ENCODE data around the gene RAI14.

Gene RAI14

DNA sequence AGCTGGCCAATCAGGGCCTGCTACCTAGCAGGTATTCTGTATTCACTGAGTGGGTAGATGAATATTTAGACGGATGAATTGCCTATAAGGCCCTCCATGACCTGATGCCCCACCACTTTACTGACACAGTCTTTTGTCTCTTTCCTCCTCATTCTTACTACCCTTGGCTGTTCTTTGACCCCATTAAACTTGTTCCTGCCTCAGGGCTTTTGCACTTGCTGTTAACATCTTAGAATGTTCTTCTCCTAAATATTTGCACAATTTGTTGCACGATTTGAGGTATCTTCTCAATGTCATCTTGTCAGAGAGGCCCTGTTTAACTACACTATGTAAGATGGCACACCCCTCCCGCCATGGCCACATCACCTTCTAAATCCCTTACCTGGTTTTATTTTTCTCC is 179.5 kb downstream of the RAI14 start:
- no peak for DNase-seq (ENCODE audit: low read depth)
- H3K4me3 ChIP-seq (ENCODE audit: low read depth, low read length) = no peak overlapping the region
- TF ChIP-seq, protein P1, sequence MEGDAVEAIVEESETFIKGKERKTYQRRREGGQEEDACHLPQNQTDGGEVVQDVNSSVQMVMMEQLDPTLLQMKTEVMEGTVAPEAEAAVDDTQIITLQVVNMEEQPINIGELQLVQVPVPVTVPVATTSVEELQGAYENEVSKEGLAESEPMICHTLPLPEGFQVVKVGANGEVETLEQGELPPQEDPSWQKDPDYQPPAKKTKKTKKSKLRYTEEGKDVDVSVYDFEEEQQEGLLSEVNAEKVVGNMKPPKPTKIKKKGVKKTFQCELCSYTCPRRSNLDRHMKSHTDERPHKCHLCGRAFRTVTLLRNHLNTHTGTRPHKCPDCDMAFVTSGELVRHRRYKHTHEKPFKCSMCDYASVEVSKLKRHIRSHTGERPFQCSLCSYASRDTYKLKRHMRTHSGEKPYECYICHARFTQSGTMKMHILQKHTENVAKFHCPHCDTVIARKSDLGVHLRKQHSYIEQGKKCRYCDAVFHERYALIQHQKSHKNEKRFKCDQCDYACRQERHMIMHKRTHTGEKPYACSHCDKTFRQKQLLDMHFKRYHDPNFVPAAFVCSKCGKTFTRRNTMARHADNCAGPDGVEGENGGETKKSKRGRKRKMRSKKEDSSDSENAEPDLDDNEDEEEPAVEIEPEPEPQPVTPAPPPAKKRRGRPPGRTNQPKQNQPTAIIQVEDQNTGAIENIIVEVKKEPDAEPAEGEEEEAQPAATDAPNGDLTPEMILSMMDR (IDR thresholded peaks at IDR 0.05; ENCODE audit: control insufficient read depth, extremely low read depth, insufficient read depth) = no peak

DNA sequence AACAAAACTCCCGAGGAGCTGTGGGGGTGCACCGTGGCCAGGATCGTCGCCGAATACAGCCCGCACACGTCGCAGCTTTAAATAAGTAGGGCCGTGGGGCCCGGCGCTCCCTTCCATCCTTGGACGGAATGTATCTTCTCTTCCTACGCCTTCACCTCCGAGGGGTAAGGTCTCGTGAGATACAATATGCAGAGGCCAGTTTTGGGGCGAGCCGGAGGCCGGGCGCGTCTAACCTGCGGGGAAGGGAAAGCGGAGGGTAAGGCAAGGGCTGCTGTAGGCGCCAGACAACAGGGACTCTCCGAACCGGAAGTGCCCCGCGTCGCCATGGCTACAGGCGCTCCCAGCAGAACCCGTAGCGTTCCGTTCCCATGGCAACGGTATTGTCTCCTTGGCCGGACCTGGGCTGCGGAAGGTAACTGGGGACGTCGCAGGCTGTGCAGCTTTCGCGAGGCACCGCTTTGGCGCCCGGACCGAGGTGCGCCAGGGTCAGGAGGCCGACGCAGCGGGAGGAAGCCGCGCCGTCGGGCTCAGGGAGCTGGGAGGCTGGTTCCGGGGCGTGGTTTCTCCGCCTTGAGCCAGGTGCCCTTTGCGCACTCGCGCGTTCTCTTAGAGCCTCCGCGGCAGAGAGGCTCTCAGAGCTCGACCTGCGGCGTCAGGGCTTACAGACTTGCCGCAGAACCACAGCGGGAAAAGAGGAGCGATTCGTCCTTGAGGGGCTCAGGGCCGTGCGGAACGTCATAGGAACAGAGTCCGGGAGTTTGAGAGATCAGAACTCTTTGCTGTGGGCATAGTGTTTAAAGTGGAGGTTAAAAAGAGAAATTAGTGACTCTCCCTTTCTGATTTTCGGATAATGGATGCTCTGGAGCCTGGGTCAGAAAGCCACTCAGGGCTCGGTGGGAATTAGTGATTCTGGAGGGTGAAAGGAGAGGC is 182.9 kb downstream of the RAI14 start, which contains the start of gene TTC23L:
TSS of gene TTC23L (plus strand) at position 380 of the 930 bp plus-strand sequence. CDS start 1,508 bp downstream, outside the sequence.
- TF ChIP-seq, protein P1 (IDR thresholded peaks at IDR 0.05; ENCODE audit: control insufficient read depth, extremely low read depth, insufficient read depth) = no peak
- DNase-seq (ENCODE audit: low read depth) = peak; percentile 93
- peak within 1 kb of the TSS; percentile 71 for H3K4me3 ChIP-seq (ENCODE audit: low read depth, low read length)

DNA sequence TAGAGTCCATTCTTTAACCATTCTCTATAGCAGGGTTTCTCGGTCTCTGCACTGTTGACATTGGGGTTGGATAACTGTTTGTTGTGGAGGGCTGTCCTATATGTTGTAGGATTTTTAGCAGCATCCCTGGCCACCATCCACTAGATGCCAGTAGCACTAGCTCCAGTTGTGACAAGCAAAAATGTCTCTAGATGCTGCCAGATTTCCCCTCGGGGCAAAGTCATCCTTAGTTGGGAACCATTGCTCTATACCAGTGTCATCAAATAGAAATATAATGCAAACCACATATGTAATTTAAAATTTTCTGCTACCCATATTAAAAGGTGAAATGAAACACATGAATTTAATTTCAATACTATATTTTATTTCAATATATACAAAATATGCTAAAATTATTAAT is 185.7 kb downstream of the RAI14 start:
- TF ChIP-seq, protein P1 (IDR thresholded peaks at IDR 0.05; ENCODE audit: control insufficient read depth, extremely low read depth, insufficient read depth) = no peak
- no peak for DNase-seq (ENCODE audit: low read depth)
- no peak overlapping the region for H3K4me3 ChIP-seq (ENCODE audit: low read depth, low read length)

DNA sequence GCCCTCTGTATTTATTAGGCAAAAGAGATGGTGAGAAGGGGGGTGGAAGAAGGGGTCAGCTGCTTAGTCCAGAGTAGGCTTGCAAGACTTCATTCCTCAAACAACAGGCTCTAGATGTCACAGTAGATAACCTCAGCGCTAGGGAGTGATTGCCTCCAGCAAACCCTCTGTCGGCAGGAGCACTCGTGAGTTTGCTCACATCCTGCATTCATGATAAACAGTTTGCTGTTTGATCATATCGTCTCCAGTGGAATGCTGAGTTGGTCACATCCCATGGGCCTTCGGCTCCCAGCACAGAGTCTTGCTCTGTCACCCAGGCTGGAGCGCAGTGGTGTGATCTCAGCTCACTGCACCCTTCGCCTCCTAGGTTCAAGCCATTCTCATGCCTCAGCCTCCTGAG is 186.4 kb downstream of the RAI14 start:
- H3K4me3 ChIP-seq (ENCODE audit: low read depth, low read length) = no peak overlapping the region
- no peak for DNase-seq (ENCODE audit: low read depth)
- TF ChIP-seq, protein P1 (IDR thresholded peaks at IDR 0.05; ENCODE audit: control insufficient read depth, extremely low read depth, insufficient read depth) = no peak

DNA sequence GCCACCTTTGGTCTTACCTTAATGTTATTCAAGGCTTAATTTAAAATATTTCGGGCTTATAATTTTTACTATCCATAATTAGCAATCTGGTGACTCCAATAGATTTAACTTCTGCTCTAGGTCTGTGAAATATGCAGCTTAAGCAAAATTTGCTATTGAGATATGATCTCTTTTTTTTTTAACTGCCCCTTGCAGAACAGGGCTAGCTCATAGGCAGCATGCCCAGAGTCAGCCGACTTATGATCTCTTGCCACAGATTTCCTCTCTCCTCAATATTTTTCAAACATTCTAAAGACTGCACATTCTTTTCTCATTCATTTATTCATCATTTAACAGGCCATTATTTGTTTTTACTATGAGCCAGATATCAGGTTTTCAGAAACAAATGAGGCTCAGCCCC is 187.4 kb downstream of the RAI14 start:
- TF ChIP-seq, protein P1 (IDR thresholded peaks at IDR 0.05; ENCODE audit: control insufficient read depth, extremely low read depth, insufficient read depth) = no peak
- no peak overlapping the region for H3K4me3 ChIP-seq (ENCODE audit: low read depth, low read length)
- DNase-seq (ENCODE audit: low read depth) = peak; percentile 38

DNA sequence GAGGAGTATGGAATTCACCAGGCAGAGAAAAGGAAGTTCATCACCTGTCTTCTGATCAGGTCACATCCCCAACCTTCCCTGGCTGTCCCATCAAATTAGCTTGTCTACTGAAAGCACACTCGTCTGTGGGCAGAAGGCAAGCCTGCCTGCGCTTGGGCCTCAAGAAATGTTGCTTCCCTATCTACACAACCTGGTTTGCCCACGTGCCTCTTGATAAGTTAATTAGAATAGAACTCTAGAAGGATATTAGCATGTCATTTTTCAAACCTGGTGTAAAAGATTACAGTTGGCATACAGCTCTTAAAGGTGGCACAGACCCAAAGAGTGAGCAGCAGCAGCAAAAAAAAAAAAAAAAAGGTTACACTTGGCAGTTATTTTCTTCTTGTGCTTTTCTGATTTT is 188.0 kb downstream of the RAI14 start:
- no peak for DNase-seq (ENCODE audit: low read depth)
- H3K4me3 ChIP-seq (ENCODE audit: low read depth, low read length) = no peak overlapping the region
- TF ChIP-seq, protein P1 (IDR thresholded peaks at IDR 0.05; ENCODE audit: control insufficient read depth, extremely low read depth, insufficient read depth) = no peak

All from LNCaP clone FGC (cell line).